Posterior vena cava (tissue), 2 donors: ENCODE results near the gene TNFRSF19. TPM values are rescaled to one million over a fixed set of nuclear protein-coding genes. Genes with fewer than 3 reads are reported as not detected.

Source experiments
- DNase-seq: peaks from one replicate; pipeline ENCODE4 v3.0.0-alpha.2; 2020; ENCODE audit warnings: low spot score
- intact Hi-C, 2 donors: fragments of 100-400 bp; cut with DNase I; formaldehyde crosslinking; loops; one replicate each; pipeline versions ENCODE4 v1.14.1 to v1.14.2; 2022 to 2023
- total RNA-seq, 2 donors: library from RNA; stranded (reverse); fragmentation: NEBNext Ultra II Directional; extraction: Animal tissue kit (Norgen Biotek cat#: 25700); gene quantifications; one replicate each; pipeline ENCODE4 v1.2.1, GENCODE V29; 2021
- donor health status: DM: yes; HTN: yes; CAD: no.
- donor health status: DM: yes; HTN: yes; CAD: no.

Gene TNFRSF19
- total RNA-seq, 2 donors from 2014 or later, result 3.6 to 8.2 TPM

DNA sequence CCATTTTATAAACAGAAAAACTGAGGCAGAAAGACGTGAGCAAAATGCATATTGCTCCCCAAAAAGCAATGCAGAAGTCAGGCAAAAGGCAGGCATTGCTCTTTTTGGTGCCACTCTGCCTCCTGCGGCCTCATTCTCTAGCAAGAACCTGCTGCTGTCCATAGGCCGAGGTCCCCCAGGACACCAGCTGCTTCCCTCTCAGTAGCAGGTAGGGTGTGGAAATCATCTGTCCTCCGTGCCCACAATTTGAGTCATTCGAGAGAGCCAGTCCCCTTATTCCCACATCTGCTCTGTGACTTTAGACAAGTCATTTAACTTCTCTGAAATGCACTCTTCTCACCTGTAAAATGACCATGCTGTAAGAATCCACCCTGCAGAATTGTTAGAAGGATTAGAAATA is 50.0 kb downstream of the TNFRSF19 start:
- no peak for DNase-seq
- intact Hi-C loops, result no loop called here

DNA sequence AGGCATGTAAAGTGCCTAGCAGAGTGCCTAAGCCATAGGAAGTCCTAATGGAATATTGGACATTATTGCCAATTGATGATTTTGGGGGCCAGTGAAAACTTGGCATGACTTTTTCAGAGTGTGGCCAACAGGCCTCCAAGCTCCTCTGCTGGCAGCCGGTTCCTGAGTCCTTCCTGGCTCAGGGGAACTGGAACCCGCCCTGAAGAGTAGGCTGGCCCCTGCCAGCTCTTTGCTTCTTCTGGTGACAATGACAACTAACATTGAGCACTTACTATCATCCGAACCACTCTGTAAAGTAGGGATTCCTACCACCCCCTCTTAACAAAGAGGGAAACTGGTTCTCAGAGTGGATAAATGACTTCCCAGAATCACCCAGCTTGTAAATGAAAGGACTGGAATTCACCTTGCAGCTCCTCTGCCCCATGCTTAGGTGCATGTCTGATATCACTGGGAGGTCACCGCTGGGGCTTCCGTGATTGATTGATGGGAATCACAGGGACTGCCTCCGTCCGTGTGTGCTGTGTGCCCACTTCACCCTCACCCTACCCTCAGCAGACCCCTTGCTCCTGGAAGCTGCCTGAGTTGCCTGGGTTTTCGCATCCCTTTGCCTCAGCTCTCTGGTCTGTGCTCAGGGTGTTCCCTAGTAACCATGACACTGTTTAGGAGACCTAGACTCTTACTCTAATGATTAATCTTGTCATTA is 50.6 kb downstream of the TNFRSF19 start:
- intact Hi-C loops, result no loop called here
- no peak for DNase-seq

DNA sequence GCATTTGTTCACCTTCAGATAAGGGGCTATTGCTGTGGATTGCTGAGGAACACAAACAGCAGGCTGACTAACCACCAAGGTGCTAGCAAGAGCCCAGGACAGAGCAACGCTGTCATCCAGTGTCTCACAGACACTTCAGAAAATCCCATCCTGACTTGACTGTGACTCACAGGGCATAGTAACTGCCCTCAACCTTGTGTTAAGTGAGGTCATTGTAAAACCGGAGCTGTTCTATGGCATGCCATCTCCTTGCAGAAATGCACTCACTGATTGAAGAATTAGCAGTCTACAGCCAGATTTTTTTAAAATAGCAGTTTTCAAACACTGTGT is 51.1 kb downstream of the TNFRSF19 start:
- intact Hi-C loops, result no loop called here
- DNase-seq, result no peak

DNA sequence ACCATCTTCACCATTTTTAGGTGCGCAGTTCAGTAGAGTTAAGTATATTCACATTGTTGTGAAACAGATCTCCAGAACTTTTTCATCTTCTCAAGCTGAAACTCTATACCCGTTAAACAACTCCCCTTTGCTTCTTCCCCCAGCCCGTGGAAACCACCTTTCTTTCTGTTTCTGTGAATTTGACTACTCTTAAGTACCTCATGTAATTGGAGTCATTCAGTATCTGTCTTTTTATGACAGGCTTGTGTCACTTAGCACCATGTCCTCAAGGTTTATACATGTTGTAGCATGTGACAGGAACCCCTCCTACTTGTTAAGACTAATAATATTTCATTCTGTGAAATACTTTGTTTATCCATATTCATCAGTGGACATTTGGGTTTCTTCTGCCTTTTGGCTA is 52.8 kb downstream of the TNFRSF19 start:
- no peak for DNase-seq
- intact Hi-C loops, result no loop called here

DNA sequence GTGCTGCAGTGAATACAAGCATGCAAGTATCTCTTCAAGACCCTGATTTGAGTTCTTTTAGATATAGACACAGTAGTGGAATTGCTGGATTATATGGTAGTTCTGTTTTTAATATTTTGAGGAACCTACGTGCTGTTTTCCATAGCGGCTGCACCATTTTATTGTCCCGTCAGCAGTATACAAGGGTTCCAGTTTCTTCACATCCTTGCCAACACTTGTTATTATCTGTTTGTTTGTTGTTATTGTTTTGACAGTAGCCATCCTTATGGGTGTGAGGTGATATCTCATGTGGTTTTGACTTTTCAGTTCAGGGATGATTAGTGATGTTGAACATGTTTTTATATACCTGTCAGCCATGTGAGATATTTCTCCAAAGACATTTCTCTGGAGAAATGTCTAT is 53.2 kb downstream of the TNFRSF19 start:
- no peak for DNase-seq
- intact Hi-C loops, result no loop called here

DNA sequence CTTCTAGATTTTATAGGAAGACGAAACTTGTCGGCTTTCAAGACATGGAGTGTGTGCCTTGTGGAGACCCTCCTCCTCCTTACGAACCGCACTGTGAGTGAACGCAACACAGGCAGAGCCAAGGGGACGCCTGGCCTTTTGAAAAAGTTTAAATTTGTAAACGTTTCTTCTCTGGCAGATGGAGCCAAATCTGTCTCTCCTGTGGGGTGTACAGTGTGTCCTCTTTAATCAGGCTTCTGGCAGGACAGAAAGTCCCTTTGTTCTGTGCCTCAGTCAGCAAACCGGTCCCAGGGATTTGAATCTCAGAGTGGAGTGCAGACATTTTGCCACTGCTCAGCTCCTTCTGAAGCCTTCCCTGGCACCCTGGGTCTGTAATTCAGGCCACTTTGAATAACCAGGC is 56.5 kb downstream of the TNFRSF19 start:
- intact Hi-C loops, result no loop called here

DNA sequence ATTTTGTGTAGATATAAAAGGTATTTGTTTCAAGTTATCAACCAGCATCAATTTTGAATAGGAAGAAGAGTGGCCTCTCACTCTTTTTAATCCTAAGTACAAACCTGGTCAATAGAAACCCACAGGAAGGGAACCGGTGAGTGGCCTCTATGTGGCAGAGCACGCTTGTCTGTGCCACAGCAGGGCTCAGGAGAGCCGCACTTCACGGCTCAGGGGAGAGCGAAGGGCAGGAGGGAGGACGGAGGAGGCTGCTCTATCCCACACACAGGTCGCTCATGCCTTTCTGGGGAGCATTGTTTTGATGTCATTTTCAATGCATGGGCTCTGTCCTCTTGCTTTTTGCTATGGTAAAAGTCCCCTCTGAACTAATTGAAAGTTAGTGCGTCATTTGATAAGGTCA is 57.2 kb downstream of the TNFRSF19 start:
- intact Hi-C loops, result no loop called here
- DNase-seq, result no peak

More for the DNA sequence above, 56.5 kb downstream of the TNFRSF19 start:
- DNase-seq, result no peak

DNA sequence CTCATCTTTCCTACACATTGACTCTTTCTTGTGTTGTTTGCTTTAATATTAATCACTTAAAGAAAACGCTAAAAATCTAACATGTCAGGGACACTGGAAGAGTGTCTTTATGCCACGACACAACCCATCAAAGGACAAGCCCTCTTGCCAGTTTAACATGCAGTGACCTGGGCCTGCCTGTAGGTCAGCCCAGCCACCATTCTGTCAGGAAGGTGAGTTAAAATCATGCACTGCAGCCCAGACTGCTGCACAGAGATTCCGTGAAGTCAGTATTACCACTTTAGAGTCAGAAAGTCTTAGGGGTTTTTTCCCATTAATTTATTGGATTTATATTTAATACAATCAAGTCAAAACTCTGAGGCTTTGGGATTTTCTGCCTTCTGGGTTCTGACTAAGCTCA is 58.0 kb downstream of the TNFRSF19 start:
- intact Hi-C loops, result no loop called here
- no peak for DNase-seq

DNA sequence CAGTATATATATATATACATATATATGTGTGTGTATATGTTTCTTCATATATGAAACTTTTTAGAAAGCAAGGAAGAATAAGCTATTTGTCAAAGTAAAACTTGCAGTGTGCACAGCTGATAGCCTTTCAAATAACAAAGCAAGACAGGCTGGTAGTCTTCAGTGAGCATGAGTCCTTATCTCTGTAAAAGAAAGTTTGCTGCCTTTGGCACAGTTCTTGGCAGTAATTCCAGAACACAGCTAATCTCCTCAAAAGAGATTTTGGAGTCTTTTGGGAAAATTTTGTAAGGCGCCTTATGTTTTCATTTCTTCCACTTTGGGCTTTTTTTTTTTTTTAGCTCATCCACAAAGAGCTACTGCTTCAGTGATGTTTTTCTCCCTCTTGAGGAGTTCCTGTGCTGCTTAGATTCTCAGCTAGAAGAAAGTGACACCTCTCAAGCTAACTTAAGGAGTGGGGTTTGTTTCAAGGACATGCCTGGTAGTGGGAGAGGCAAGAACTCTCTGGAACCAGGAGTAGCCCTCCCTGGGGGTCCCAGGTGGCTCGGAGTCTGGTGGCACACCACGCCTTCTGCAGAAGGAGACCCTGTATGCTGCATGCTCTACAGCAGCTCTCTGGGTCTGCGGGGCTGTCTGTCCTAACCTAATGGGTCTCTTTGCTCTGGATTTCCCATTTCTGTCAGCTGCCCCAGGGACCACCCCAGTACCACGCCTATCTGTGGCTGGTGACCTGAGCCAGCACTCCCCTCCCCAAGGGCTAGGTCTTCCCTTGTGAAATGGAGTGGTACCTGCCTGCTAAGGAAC is 58.8 kb downstream of the TNFRSF19 start:
- DNase-seq, result no peak
- intact Hi-C loops, result no loop called here

DNA sequence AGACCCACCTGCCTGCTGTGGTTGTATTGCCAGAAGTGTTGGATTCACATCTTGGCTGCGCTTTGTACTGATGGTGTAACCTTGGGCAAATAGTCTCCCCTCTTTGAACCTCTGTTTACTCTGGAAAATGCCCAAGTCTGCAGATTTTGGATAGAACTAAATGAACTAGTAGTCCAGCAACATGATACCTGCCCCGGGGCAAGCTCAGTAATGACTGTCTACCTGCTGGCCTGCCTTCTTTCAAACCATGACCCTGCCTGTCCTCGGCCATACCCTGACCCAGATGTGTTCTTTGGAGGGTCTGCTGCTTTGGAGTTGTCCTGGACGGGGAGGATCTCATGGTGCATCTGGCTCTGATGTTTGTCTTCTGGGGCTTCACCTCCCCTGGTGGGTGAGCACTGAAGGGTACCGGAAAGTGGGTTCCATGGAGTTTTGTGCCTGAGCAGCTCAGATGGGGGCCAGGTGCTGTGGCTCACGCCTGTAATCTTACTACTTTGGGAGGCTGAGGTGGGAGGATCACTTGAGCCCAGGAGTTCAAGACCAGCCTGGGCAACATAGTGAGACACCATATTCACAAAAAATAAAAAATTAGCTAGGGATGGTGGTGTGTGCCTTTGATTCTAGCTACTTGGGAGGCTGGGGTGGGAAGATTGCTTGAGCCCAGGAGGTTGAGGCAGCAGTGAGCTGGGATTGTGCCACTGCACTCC is 59.5 kb downstream of the TNFRSF19 start:
- no peak for DNase-seq
- intact Hi-C loops, result no loop called here

DNA sequence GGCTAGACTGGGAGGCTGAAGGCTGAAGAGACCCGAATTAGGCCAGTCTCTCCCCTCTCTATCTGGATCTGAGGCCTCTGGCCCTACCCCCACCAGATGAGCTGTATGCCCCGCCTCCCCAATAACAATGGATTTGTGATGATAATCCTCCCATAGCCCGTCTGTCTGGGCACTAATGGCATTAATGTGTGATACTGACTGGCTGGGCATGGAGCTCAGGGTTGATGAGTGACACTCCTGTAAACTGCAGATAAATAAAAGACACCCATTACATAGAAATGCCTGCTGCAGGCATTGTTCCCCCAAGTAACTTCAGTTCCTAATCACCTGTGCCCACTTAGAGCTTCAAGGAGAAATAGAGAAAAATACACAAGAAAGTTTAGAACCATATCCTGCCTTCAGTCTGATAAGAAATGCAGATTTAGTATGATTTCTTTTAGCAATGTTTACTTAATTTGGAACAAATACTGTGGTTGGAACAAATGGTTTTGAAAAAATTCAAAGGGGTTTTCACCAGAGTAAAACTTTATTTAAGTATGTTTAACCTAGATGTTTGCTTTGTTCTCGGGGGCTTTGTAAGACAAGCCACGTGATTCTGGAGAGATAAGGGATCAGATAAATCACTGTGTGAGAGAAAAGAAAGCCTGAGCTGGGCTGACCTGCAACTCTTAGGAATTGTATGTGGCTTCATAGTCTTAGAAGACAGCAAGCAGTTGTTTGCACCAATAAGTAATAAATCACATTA is 60.3 kb downstream of the TNFRSF19 start:
- no peak for DNase-seq
- intact Hi-C loops, result no loop called here

DNA sequence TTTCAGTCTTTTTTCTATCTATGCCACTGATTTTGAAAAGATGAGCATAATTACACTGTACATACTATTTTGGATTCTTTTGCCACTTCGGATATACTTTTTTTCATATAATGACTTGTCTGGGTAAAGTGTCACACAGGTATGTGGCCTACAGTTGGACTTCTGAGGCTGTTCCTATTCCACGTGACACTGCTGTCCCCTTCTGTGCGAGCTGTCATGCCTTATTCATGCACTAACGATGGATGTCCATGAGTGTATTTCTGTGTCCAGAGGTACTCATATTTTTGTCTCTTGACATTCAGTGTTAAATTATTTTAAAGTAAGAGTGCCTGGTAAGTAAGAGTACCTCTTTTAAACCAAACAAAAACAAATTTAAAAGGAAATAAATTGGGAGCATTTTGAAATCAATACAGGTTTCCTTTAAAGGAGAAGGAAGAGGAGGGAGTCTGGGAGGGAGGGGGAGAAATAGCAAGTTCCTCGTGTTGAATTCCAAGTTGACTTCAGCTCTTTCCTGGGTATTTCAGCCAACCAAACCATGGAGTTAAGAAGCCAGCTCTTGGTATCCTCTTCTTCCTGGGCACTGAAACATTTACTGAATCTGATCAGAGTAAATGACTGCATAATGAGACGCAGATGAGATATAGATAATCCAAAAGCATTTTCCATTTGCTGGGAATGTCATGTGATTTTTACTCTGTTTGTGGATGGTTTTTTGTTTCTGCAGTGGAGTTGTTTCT is 61.3 kb downstream of the TNFRSF19 start:
- DNase-seq, result no peak
- intact Hi-C loops, result no loop called here

DNA sequence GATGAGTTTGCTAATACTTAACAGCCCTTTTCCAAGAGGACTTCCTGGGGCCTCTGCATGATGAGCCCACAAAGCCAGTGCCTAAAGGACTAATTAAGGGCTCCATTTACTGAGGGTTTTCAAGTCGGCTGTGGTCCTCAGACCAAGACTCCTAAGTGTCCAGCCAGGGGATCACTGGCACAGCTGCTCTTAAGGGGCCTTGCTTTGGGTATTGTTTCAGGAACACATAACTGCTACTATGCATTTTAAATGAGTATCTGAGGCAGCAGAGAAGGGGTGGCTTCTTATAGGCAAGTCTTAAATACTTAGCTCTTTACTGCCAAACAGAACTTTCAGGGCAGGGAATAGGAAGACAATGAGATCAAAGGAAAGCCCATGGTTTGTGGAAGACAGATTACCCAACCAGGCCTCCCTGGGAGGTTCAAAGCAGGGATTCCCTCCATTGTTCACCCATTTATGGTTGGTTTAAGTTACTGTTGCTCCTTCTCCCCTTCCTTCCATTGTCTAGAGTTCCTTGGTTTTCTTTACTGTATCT is 61.9 kb downstream of the TNFRSF19 start:
- intact Hi-C loops, result no loop called here
- no peak for DNase-seq

DNA sequence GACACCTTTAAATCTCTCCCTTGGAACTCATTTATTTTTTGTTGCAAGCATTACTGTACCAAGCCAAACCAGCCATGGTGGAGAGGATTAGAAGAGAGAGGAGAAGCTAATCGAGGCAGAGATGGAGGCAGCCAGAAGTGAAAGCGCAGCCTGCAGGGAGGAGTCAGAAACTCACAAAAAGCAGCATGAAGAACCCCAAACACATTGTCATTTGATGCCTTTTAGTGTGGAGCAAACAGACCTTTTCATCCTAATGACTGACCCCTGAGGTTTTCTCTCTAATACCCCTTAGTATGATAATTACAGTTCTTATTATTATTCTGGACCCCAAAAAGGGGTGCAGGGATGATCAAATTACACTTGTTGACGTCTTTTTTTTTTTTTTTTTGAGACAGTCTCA is 62.5 kb downstream of the TNFRSF19 start:
- no peak for DNase-seq
- intact Hi-C loops, result no loop called here

DNA sequence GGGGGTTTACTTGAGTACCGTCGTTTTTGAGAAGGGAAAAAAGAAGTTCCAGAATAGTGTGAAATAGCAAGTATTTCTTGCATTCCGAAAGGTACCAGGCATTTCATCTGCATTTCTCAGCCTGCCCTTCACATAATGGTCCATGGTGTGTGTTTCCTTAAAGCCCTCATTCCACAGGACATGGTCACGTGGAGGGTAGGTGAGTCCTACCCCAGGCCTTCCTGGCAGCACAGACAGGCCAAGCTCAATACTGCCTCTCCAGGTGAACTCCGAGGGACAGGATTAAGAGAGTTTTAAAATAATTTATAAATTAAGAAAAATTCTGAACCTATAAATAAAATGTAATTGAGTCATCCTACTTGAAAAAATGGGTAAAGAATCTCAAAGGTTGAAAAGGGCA is 64.7 kb downstream of the TNFRSF19 start:
- DNase-seq, result no peak
- intact Hi-C loops, result no loop called here

DNA sequence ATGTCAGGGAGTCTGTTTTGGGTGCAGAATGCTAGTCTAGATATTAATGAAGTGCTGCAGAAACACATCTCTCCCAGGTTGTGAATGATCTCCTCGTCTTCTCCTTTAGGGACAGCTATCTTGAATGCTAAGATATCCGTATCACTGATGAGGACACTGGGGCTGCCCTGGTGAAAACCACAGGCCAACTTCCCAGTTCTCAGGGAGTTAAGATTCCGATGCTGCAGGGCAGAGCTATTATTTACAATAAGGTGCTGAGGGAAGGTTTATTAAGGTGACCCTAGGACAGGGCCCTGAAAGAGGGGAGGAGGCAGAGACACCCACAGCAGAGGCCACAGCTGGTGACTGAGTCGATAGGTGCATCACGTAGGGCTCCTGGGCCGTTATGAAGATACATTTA is 66.1 kb downstream of the TNFRSF19 start:
- intact Hi-C loops, result no loop called here
- no peak for DNase-seq

DNA sequence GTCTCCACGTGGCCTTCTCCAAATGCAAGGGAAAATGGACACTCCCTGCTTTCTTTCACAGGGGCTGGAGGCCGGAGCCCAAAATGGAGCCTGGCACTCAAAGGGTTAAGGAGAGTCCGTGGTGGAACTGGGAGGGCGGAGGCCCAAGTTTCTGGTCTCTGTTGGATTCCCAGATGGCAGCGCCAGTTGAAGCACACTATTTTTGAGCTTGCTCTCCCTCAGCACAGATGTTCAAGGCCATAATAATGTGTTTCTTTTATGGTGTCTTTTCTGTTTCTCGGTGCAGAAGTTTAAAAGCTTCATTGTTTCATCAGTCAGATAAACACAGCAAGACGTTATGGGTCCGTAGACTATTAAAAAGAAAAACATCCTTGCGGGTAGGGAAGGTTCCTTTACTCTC is 67.6 kb downstream of the TNFRSF19 start:
- no peak for DNase-seq
- intact Hi-C loops, result no loop called here

DNA sequence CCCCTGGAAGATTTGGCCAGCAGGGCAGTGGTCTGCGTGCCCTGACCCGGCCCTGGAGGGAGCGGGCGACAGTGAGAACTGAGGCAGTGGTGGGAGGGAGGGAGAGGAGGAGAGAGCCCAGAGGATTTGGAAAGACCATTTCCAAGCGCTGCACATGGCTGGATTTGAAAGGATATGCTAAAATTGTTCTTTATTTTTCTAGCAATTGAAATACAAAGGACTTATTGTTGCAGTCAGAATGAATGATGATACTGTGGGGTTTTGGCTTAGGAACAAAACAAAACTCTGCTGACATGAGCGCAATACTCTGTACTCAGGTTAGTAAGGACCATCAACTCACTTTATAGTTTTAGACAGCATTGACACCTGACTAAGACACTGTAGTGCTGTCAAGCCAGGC is 69.5 kb downstream of the TNFRSF19 start:
- no peak for DNase-seq
- intact Hi-C loops, result no loop called here

DNA sequence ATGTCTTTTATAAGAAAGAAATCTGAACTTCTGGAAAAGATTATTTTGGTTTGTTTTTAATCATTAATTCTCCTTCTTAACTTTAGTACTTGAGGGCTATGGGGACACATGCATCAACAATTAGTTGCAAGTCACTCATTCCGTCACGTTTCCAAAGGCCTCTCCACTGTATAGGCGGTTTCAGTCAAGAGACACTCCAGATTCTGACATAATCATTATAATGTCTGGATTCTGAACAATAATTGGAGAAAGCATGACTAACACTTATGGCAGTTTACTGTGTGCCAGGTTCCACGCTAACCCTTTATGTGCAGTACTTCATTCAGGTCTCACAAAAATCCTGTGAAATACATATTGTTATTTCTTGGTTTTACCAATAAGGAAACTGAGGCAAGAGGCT is 71.9 kb downstream of the TNFRSF19 start:
- no peak for DNase-seq
- intact Hi-C loops, result no loop called here
